Neuronal stem cell (in vitro differentiated cells): ENCODE measurements around the gene PLEKHA4.
A peak's percentile ranks its signal among the peaks of the same experiment; 100 is the strongest.
"Not testable (repeated sequence)": the region's sequence is repeated elsewhere in the genome, so short reads cannot be mapped to it uniquely, and the experiment has no call there.

Experiments
- DNase-seq: peaks from one replicate; pipeline ENCODE4 v3.0.0-alpha.2; 2013; ENCODE audit warnings: low spot score
- H2AFZ ChIP-seq: one replicate; pipeline ENCODE4 v1.6.1; 2013; ENCODE audit warnings: mild to moderate bottlenecking, low read length, inconsistent platforms
- H2AK5ac ChIP-seq: 2 replicates; pipeline ENCODE4 v1.6.1; 2013; ENCODE audit warnings: low read depth, mild to moderate bottlenecking, inconsistent platforms, low read length, moderate library complexity, mixed read lengths
- H2BK120ac ChIP-seq: 2 replicates; pipeline ENCODE4 v1.6.1; 2013; ENCODE audit warnings: low read depth, mild to moderate bottlenecking, inconsistent platforms, low read length, moderate library complexity, mixed read lengths
- H2BK12ac ChIP-seq: one replicate; pipeline ENCODE4 v1.6.1; 2013; ENCODE audit warnings: low read length, inconsistent platforms
- H2BK15ac ChIP-seq: 2 replicates; pipeline ENCODE4 v1.6.1; 2013; ENCODE audit warnings: mild to moderate bottlenecking, low read length, inconsistent platforms, mixed read lengths
- H2BK5ac ChIP-seq: one replicate; pipeline ENCODE4 v1.6.1; 2013; ENCODE audit warnings: inconsistent platforms, mild to moderate bottlenecking, low read length, moderate library complexity
- H3K14ac ChIP-seq: one replicate; pipeline ENCODE4 v1.6.1; 2013; ENCODE audit warnings: low read length, inconsistent platforms
- H3K18ac ChIP-seq: 2 replicates; pipeline ENCODE4 v1.6.1; 2013; ENCODE audit warnings: low read length, inconsistent platforms
- H3K23ac ChIP-seq: 2 replicates; pipeline ENCODE4 v1.6.1; 2013; ENCODE audit warnings: low read depth, mild to moderate bottlenecking, mixed read lengths, low read length, inconsistent platforms; ENCODE audit not compliant: poor library complexity
- H3K27ac ChIP-seq: replicated peaks from 3 replicates; pipeline ENCODE4 v1.5.1; 2013; ENCODE audit warnings: low read length, inconsistent platforms
- H3K27me3 ChIP-seq, 3 experiments: 2 replicates each; pipeline ENCODE4 v1.6.1; 2013; ENCODE audit warnings: low read length in 3 of 3, mild to moderate bottlenecking in 2 of 3, inconsistent platforms in 1 of 3, low read depth in 1 of 3, mixed read lengths in 1 of 3, moderate library complexity in 1 of 3; ENCODE audit not compliant: control insufficient read depth in 3 of 3, insufficient read depth in 3 of 3
- H3K36me3 ChIP-seq, 2 donors: replicated peaks in 1 of 2; 2 replicates each; pipeline ENCODE4 v1.6.1; 2013; ENCODE audit warnings: low read length in 2 of 2; ENCODE audit not compliant: control insufficient read depth in 2 of 2, insufficient read depth in 2 of 2
- H3K4ac ChIP-seq: 2 replicates; pipeline ENCODE4 v1.6.1; 2013; ENCODE audit warnings: inconsistent platforms, mild to moderate bottlenecking, low read length, moderate library complexity
- H3K4me1 ChIP-seq, 2 donors: 1 replicate in 1 of 2; 2 replicates in 1 of 2; pipeline ENCODE4 v1.6.1; 2013; ENCODE audit warnings: low read length in 2 of 2, low read depth in 1 of 2; ENCODE audit not compliant: control insufficient read depth in 2 of 2, insufficient read depth in 1 of 2
- H3K4me2 ChIP-seq: one replicate; pipeline ENCODE4 v1.6.1; 2013; ENCODE audit warnings: mild to moderate bottlenecking, low read length, inconsistent platforms; ENCODE audit not compliant: insufficient read depth, poor library complexity, severe bottlenecking
- H3K4me3 ChIP-seq, 2 donors: 2 replicates each; pipeline ENCODE4 v1.5.1; 2013; ENCODE audit warnings: low read length in 2 of 2, mild to moderate bottlenecking in 2 of 2, inconsistent platforms in 1 of 2, moderate library complexity in 1 of 2
- H3K79me1 ChIP-seq: one replicate; pipeline ENCODE4 v1.6.1; 2013; ENCODE audit warnings: low read depth, mild to moderate bottlenecking, inconsistent platforms, low read length, moderate library complexity
- H3K9ac ChIP-seq: one replicate; pipeline ENCODE4 v1.6.1; 2013; ENCODE audit warnings: mild to moderate bottlenecking, low read depth, low read length, inconsistent platforms; ENCODE audit not compliant: poor library complexity
- H3K9me3 ChIP-seq, 2 donors: replicated peaks in 1 of 2; 2 replicates each; pipeline versions ENCODE3 to v1.6.1; 2013; ENCODE audit warnings: low read length in 2 of 2, mild to moderate bottlenecking in 2 of 2, inconsistent platforms in 1 of 2, low read depth in 1 of 2, mixed read lengths in 1 of 2, moderate library complexity in 1 of 2; ENCODE audit not compliant: control insufficient read depth in 2 of 2, insufficient read depth in 1 of 2
- H4K8ac ChIP-seq: one replicate; pipeline ENCODE4 v1.6.1; 2013; ENCODE audit warnings: low read depth, mild to moderate bottlenecking, inconsistent platforms, low read length, moderate library complexity
- H4K91ac ChIP-seq: one replicate; pipeline ENCODE4 v1.6.1; 2013; ENCODE audit warnings: low read length, low read depth, mild to moderate bottlenecking, inconsistent platforms; ENCODE audit not compliant: poor library complexity
- whole genome bisulfite sequencing, 2 donors: extraction: QIAGEN DNeasy Blood & Tissue Kit; methylation state at CpG; one replicate each; pipeline ENCODE4 v1.1.7; 2013; ENCODE audit warnings: missing lambda C conversion rate in 2 of 2, mixed read lengths in 1 of 2; ENCODE audit not compliant: insufficient read length in 2 of 2, insufficient replicate concordance in 1 of 2; ENCODE audit errors: extremely low coverage in 2 of 2; 5-methylcytosine and 5-hydroxymethylcytosine counted together

The PLEKHA4 gene

DNA sequence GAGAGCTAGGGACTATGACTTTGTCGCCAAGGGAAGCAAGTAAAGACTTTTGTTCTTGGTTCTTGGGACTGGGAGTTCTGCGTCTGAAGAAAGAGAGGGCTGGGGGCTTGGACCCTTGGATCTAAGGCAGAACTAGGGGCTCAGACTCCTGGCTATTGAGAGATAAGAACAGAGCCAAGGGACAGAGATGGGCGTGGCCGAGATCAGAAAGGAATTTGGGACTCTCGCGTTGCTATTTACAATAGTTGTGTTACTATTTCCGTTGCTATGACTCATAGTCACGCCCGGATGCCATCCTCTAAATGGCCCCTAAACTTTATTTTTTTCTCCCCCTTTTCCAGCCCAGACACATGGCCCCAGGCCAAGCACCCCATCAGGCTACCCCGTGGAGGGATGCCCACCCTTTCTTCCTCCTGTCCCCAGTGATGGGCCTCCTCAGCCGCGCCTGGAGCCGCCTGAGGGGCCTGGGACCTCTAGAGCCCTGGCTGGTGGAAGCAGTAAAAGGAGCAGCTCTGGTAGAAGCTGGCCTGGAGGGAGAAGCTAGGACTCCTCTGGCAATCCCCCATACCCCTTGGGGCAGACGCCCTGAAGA, 4.6 kb upstream of the PLEKHA4 start:
- Histone ChIP-seq H4K91ac (no peak overlapping the region), H3K79me1 (peaks cover 12% of the 10 kb centered on the region)
- WGBS, 2 donors: no CpG with 5 or more reads among the region's 14 CpGs

GRCh38 chr19:48872182-48872883, 3.9 kb upstream of the PLEKHA4 start, which contains the start of gene PPP1R15A:
PPP1R15A (plus strand) TSS chr19:48872421; CDS start chr19:48873234, 813 bp downstream.
- peak; percentile 98 for DNase-seq
- Histone ChIP-seq H3K4me3 (peak within 1 kb of the TSS; percentile 77 to 90), H3K79me1 (peaks cover 15% of the 10 kb centered on the region), H2AFZ (peak within 1 kb of the TSS; percentile 77), H3K9ac (peak within 1 kb of the TSS; percentile 94), H2BK15ac (peak within 1 kb of the TSS; percentile 72), H3K9me3 (no peaks in the 10 kb centered on the region), H3K14ac (peak within 1 kb of the TSS; percentile 89), H2BK5ac (peak within 1 kb of the TSS; percentile 91), H4K91ac (no peak within 1 kb of the TSS), H3K27ac (peak within 1 kb of the TSS; percentile 71), H3K23ac (peak within 1 kb of the TSS; percentile 100), H2BK120ac (peak within 1 kb of the TSS; percentile 76), H3K27me3 (no peaks in the 10 kb centered on the region), H3K36me3 (peaks cover 21 to 36% of the 10 kb centered on the region in 2 donors), H3K4me1 (peaks cover 31 to 53% of the 10 kb centered on the region in 2 donors), H4K8ac (no peak within 1 kb of the TSS), H3K4ac (peak within 1 kb of the TSS; percentile 90), H2BK12ac (no peak within 1 kb of the TSS), H3K18ac (peak within 1 kb of the TSS; percentile 97), H3K4me2 (peak within 1 kb of the TSS; percentile 84), H2AK5ac (peak within 1 kb of the TSS; percentile 12)
- WGBS, 2 donors: no CpG with 5 or more reads among the region's 53 CpGs

More for the DNA sequence above, 4.6 kb upstream of the PLEKHA4 start:
- H3K4me3 ChIP-seq: peak overlapping the region; percentile 77 to 90
- H2BK12ac ChIP-seq: no peak overlapping the region
- H3K27me3 ChIP-seq: no peaks in the 10 kb centered on the region
- no peak overlapping the region for H3K14ac ChIP-seq
- H2AFZ ChIP-seq: peak overlapping the region; percentile 77
- peak overlapping the region; percentile 71 for H3K27ac ChIP-seq
- peaks cover 22 to 36% of the 10 kb centered on the region in 2 donors for H3K36me3 ChIP-seq
- peak; percentile 84 for DNase-seq
- H3K4me2 ChIP-seq: peak overlapping the region; percentile 84
- peak overlapping the region; percentile 12 for H2AK5ac ChIP-seq
- H2BK5ac ChIP-seq: peak overlapping the region; percentile 91
- H3K9me3 ChIP-seq: no peaks in the 10 kb centered on the region
- no peak overlapping the region for H3K4ac ChIP-seq
- peak overlapping the region; percentile 70 for H3K23ac ChIP-seq
- H2BK15ac ChIP-seq: peak overlapping the region; percentile 72
- H3K4me1 ChIP-seq: peaks cover 24 to 46% of the 10 kb centered on the region in 2 donors
- H2BK120ac ChIP-seq: no peak overlapping the region
- peak overlapping the region; percentile 97 for H3K18ac ChIP-seq
- H4K8ac ChIP-seq: no peak overlapping the region
- H3K9ac ChIP-seq: peak overlapping the region; percentile 94

- not testable (repeated sequence) for H2BK15ac ChIP-seq, DNase-seq, H3K14ac ChIP-seq, H3K4me2 ChIP-seq, H3K4ac ChIP-seq, H3K9me3 ChIP-seq, H2BK5ac ChIP-seq, H3K9ac ChIP-seq, H3K27me3 ChIP-seq, H4K91ac ChIP-seq, H2BK12ac ChIP-seq, H3K27ac ChIP-seq, H2BK120ac ChIP-seq, H2AK5ac ChIP-seq, H4K8ac ChIP-seq, H3K23ac ChIP-seq, H3K4me3 ChIP-seq
- Histone ChIP-seq H3K4me1 (peaks cover 38 to 59% of the 10 kb centered on the region in 2 donors), H3K79me1 (peaks cover 16% of the 10 kb centered on the region), H2AFZ (peak overlapping the region; percentile 73), H3K36me3 (peaks cover 21 to 35% of the 10 kb centered on the region in 2 donors), H3K18ac (peak overlapping the region; percentile 36)
- WGBS, 2 donors: no CpG with 5 or more reads among the region's 31 CpGs
Observed at GRCh38 chr19:48871471-48872181, 3.2 kb upstream of the PLEKHA4 start.

DNA sequence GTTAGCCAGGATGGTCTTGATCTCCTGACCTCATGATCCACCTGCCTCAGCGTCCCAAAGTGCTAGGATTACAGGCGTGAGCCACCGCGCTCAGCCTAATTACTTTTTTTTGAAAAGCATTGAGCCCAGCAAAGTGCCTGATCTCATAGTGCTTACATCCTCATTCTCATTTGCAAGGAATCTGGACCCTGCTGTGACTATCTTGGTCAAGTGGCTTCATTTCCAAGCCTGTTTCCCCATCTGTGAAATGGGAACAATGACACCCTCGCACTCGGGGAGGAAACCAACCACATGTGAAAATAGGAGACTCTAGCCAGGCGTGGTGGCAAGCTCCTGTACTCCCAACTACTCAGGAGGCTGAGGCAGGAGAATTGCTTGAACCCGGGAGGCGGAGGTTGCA, 1.6 kb upstream of the PLEKHA4 start:
- Histone ChIP-seq H3K27me3 (no peaks in the 10 kb centered on the region), H2BK15ac (no peak overlapping the region), H3K4ac (no peak overlapping the region), H3K4me2 (no peak overlapping the region), H2AFZ (no peak overlapping the region), H2BK120ac (no peak overlapping the region), H4K91ac (no peak overlapping the region), H3K9me3 (no peaks in the 10 kb centered on the region), H3K4me3 (no peak overlapping the region), H3K79me1 (peaks cover 12% of the 10 kb centered on the region), H2BK5ac (no peak overlapping the region), H3K27ac (no peak overlapping the region), H3K23ac (no peak overlapping the region), H2BK12ac (no peak overlapping the region), H4K8ac (no peak overlapping the region), H3K9ac (no peak overlapping the region), H2AK5ac (no peak overlapping the region), H3K14ac (no peak overlapping the region), H3K36me3 (peaks cover 15 to 24% of the 10 kb centered on the region in 2 donors), H3K4me1 (peaks cover 36 to 46% of the 10 kb centered on the region in 2 donors), H3K18ac (no peak overlapping the region)
- WGBS, 2 donors: no CpG with 5 or more reads among the region's 9 CpGs
- DNase-seq: no peak
